Effector CD4-positive, alpha-beta T cell (primary cell): ENCODE measurements around the gene TMED1.

ENCODE experiments used
- DNase-seq: peaks from one replicate; pipeline ENCODE4 v3.0.0-alpha.2; 2020

Gene TMED1

GRCh38 chr19:10808937-10809649 lies 26.9 kb downstream of the TMED1 start:
- DNase-seq = no peak

- DNase-seq = no peak
Observed at GRCh38 chr19:10805758-10806247, 30.2 kb downstream of the TMED1 start.

GRCh38 chr19:10805065-10805757 lies 30.8 kb downstream of the TMED1 start:
- no peak for DNase-seq

GRCh38 chr19:10803252-10803651 lies 32.8 kb downstream of the TMED1 start:
- DNase-seq = no peak

GRCh38 chr19:10802479-10802878 lies 33.5 kb downstream of the TMED1 start:
- DNase-seq = no peak

- no peak for DNase-seq
Observed at GRCh38 chr19:10800488-10800887, 35.5 kb downstream of the TMED1 start.

GRCh38 chr19:10797541-10798256 lies 38.3 kb downstream of the TMED1 start:
- DNase-seq = peak; percentile 76

GRCh38 chr19:10797078-10797477 lies 38.9 kb downstream of the TMED1 start:
- peak; percentile 47 for DNase-seq

GRCh38 chr19:10796653-10797052 lies 39.4 kb downstream of the TMED1 start:
- no peak for DNase-seq

- DNase-seq = no peak
Observed at GRCh38 chr19:10789866-10790265, 46.1 kb downstream of the TMED1 start.

GRCh38 chr19:10788146-10788545 lies 47.9 kb downstream of the TMED1 start:
- no peak for DNase-seq

GRCh38 chr19:10784257-10784656 lies 51.8 kb downstream of the TMED1 start:
- DNase-seq = no peak

- no peak for DNase-seq
Observed at GRCh38 chr19:10782795-10783194, 53.2 kb downstream of the TMED1 start.
